HG03025 (cell line): Measurements from ENCODE around the gene SEPSECS.

ENCODE experiments used
- ATAC-seq: cut with Tn5 transposase; IDR thresholded peaks from one replicate; pipeline ENCODE4 v1.9.1; 2021; ENCODE audit warnings: mild to moderate bottlenecking, moderate library complexity; ENCODE audit not compliant: unreplicated experiment, low FRiP score

The SEPSECS gene

GRCh38 chr4:25112366-25112994, 47.8 kb downstream of the SEPSECS start:
- no peak for ATAC-seq

GRCh38 chr4:25111648-25112196, 48.5 kb downstream of the SEPSECS start:
- ATAC-seq = no peak

DNA sequence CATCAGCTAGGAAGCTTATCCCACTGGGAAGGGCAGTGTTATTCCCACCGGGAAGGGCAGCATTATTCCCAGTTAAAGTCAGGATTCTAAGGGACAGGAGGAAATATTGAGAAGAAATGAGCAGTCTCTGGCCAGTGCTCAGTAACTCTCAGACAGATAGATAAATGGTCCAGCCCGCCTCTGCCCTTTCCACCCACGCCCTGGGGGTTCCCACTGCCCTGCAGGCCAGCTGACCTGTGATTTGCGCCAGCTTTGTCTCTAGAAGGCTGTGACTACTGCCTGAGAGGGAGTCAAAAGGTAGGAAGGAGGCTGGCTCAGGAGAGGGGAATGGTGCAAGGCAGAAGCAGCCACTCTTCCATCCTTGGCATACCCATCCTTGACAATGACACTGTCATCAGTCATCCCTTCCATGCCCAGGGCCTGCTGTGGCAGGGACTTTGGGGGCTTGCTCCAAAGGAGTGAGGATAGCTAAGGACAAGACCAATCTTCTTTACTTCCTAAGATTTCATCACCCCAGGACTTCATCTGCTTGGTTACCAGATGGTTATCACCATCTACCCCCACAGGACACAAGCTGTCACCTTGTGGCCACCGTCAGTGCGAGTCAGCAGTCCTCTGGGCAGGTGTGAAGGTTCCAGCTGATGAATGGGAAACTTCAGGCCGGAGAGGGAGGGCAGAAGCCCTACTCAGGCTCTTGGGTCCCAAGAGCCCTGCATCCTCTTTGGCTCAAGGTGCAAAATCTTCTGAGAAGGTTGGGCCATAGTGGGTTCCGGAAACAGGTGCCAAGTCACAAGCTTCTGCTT, 49.5 kb downstream of the SEPSECS start:
- no peak for ATAC-seq

GRCh38 chr4:25109511-25109910, 50.7 kb downstream of the SEPSECS start:
- no peak for ATAC-seq

DNA sequence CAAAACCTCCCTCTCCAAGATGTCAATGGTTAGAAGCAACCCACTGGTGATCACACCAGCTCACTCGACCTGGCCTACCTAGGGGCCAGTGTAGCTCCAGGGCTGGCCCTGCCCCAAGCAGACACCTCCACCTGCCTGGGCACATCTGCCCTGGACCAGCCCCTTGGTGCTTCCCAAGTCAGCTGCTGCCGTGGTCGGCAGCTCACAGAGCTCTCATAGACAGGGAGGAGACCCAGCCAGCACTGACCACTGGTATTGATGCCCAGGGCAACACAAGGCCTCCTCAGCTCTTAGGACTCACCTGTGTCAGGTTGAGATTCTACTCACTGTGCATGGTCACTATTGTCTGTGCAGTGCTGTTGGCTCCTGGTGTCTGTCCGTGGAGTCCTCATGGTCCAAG, 51.7 kb downstream of the SEPSECS start:
- no peak for ATAC-seq

GRCh38 chr4:25107827-25108516, 52.3 kb downstream of the SEPSECS start:
- no peak for ATAC-seq

DNA sequence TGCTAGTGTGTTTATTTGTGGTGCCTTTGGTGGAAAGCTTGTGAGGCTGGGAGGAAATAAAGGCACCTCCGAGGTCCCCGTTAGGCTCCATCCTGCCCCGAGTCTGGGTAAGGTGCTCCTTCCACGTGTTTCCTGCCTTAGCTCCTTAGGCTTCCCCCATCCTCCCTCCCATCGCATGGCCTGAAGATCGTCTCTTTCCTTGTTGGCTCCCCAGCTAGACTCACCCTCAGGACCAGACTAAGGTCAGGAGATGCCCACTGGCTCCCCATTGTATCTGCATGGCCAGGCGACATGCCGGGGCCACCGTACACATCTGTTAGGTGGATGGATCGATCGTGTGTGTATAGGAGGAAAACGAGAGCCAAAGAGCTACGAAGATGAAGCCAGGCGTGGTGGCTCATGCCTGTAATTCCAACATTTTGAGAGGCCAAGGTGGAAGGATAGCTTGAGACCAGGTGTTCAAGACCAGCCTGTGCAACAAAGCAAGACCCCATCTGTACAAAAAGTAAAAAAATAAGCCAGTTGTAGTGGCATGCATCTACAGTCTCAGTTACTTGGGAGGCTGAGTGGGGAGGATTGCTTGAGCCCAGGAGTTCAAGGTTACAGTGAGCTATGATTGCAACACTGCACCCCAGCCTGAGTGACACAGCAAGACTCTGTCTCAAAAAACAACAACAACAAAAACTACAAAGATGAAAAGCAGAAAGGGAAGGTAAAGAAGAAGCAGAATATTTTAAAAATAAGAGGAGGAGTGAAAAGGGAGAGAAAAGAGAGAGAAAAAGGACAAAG, 53.7 kb downstream of the SEPSECS start:
- ATAC-seq = no peak

DNA sequence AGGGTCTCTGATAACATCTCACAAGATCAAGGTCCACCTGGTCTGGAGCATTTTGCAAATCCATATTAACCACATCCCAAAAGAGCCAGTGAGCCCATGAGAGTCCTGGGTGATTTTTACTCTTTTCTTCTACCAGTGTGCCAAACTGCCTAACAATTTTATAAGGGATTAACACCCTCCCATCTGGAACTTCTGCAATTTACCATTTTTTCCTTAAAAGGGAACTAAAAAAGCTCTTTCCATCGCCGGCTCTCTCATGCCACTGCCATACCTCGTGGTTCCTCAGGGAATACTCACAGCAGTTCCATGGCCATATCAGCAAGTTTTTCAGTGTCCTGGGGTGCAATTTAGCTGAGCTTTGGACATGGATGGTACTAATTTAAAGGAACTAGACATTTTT, 55.7 kb downstream of the SEPSECS start:
- ATAC-seq = no peak

DNA sequence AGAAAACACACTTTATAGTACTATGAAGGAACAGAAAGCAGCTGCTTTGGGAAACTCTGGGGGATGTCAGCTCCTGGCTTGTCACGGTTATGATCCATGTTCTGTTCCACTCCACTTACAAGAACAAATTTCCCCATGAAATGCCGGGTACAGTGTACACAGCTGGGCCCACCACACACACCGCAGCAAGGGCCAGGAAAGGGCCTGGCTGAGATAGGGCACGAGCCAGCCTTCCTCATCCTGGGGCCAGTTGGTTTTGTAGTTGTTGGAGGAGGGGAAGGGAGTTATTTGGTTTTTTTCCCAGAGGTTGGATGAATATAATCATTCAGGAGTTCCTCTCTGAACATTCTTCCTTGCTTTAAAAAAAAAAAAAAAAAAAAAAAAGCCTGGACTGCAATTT, 56.8 kb downstream of the SEPSECS start:
- ATAC-seq = no peak

DNA sequence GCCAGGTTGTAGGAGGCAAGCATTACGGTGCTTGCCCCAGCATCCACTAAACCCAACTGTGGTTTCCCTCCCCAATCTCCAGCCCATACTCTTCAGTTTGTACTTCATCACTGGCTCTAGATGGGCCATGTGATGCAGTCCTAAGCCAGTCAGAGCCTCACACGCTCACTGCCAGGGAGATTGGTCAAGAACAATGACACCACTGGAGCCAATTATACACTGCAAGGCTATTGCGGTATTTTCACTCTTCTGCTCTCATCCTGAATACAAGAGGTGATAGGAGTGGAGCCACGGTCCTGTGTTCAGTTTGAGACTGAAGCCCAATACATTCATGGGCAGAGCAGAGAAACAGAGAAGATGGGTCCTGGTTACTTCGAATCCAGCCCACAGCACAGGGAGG, 58.4 kb downstream of the SEPSECS start:
- ATAC-seq = no peak

DNA sequence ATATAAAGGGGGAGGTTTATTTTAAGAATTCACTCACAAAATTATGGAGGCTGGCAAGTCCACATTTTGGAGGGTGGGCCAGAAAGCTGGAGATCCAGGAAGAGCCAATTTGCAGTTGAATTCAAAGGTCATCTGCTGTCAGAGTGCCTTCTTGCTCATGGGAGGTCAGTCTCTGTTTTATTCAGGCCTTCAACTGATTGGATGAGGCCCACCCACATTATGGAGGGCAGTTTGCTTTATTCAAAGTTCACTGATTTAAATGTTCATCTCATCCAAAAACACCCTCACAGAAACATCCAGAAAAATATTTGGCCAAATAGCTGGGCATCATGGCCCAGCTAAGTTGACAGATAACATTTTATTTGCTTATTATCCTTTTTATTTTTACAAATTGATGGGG, 59.5 kb downstream of the SEPSECS start:
- ATAC-seq = no peak

DNA sequence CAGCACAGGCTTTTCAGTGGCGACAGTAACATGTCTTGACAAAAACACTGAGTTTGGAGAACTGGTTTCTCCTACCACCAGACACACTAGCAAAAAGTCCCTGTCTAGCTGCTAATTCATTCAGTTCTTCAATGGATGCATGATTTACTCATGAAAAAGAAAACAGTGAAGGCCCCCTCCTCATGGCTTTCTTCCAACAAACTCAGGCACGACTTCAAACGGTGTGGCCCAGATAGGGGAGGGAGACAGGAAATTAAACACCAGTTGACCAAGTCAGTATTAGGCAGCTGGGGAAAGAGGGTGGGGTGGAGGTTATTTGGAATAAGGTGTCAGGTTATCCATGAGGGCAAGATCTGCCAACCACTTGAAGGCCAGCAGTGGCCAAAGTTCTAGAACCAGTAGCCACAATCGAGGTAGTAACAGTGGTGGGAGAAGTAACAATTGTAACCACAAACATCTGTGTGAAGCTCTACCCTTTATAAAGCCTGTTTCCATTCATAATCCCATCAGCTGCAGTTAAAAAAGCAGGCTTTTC, 60.2 kb downstream of the SEPSECS start:
- ATAC-seq = no peak

- ATAC-seq = no peak
Observed at GRCh38 chr4:25098964-25099891, 61.0 kb downstream of the SEPSECS start.

DNA sequence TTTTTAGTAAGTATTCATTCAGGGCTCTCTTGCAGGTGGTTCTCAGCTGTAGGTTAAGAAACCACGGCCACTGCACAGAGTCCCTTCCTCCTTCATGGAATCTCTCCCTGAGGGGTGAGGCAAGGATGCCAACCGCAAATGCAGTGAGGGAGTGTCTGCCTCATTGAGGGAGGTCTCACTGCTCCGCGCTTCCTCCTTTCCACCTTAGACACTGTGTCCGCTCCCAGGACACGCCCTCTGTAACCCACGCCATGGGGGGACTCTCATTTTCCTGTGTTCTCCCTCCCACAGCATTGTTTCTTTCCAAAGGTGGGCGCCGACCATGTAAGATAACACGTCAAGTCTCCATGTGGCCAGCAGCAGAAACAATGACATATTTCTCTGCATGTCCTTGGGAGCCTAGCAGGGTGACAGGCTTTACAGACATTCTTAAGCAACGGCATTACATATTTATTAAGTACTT, 63.2 kb downstream of the SEPSECS start:
- no peak for ATAC-seq

- no peak for ATAC-seq
Observed at GRCh38 chr4:25096251-25096980, 63.8 kb downstream of the SEPSECS start.

GRCh38 chr4:25095837-25096236, 64.4 kb downstream of the SEPSECS start:
- ATAC-seq = no peak

DNA sequence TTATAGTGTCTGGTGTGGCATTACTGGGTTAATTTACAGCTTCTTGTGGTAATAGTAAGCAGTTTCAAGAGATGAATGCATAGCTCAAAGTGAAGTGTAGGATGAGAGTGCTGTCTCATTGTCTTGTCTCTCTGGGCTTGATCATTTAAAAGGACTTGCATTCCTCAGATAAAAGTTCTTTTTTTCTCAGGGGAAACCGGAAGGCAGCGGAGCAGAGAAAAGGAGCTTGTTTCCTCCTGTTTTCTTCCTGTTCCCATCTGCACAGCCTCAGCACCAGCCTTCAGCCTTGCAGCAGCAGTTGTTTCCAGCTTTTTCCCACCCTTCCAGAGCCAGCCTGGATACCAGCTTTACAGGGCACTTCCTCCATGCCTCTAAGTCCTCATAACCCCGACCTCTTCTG, 68.1 kb downstream of the SEPSECS start:
- no peak for ATAC-seq

DNA sequence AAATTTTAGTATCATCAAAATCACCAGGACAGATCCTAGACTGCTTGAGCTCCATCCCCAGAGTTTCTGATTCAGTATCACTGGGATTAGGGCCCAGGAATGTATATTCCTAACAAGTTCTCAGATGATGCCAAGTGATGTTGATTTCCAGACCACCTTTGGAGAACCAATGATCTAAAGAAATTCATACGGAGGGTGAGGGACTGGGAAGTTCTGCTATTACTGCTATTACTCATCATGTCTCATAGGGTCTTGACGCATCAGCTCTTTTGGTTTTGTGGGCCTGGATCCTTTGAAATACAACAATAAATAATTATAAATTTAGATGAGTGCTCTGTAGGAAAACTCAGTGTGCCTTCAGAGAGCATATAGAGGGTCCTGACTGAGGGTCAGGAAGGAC, 69.7 kb downstream of the SEPSECS start:
- ATAC-seq = no peak
